KBM-7 (cell line): Measurements from ENCODE around the gene TPM2.

ENCODE experiments used
- DNase-seq: peaks from one replicate; pipeline ENCODE4 v3.0.0-alpha.2; 2015
- in situ Hi-C: fragments of 300-500 bp; cut with MboI; formaldehyde crosslinking; loops from 2 replicates; pipeline ENCODE4 v1.14.3; 2020; ENCODE audit warnings: low sequenced_read_pairs, low pct_unique_long_range_greater_than_20kb, mixed read lengths

Gene TPM2

DNA sequence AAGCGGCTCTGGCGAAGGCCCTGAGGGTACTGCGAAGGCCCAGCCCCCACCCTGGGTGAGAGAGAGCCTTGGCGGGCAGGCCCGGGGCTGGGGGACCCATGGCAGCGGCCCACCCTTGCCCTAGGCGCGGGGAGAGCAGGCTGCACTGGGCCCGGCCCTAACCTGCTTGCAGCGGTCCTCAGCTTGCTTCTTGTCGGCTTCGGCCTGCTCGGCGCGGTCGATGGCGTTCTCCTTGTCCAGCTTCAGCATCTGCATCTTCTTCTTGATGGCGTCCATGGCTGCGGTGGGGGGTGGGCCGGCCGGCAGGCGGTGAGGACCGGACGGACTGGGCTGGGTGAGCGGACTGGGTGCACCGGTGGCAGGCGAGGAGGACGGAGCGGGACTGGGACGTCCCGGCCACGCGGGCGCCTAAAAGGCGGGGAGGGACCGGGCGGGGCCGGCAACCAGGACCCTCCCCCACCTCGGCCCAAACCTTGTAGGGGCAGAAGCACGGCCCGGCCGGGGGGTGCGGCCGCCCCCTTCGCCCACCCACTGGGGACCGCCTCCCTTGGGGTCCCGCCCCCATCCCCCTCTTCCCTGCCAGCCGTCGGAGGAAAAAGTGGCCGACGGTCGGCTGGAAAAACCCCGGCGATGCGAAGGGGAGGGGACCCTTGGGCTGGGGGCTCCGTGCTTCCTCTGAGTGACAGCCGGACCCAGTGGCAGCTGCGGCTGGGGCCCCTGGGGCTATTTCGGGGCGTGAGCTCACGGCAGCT lies at the start of gene TPM2:
Gene TPM2, minus strand, starts transcription at position 384 of the 752 bp plus-strand sequence. Its CDS starts 108 bp downstream, at position 276.
- in situ Hi-C loops, result no loop called here
- no peak for DNase-seq

DNA sequence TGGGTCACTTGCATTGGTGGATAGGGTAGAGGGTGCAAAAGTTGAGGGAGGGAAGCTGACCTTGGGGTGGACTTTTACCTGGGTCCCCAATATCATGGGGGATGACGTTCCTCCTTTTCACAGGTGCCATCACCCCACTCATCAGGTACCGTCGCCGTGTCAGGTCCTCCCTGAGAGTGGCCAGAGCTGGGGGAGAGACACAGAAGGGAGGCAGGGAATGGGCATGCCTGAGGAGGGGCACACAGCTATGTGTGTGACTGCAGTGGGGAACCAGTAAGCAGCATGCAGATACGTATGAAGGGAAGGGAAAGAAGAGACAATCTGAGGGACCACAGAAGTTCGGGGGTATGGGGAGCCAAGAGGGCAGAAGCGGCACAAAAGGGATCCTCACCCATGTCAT lies 49.2 kb upstream of the TPM2 start:
- in situ Hi-C loops, result no loop called here
- DNase-seq, result no peak

GRCh38 chr9:35738186-35738585 lies 48.5 kb upstream of the TPM2 start:
- no peak for DNase-seq
- in situ Hi-C loops, result no loop called here

DNA sequence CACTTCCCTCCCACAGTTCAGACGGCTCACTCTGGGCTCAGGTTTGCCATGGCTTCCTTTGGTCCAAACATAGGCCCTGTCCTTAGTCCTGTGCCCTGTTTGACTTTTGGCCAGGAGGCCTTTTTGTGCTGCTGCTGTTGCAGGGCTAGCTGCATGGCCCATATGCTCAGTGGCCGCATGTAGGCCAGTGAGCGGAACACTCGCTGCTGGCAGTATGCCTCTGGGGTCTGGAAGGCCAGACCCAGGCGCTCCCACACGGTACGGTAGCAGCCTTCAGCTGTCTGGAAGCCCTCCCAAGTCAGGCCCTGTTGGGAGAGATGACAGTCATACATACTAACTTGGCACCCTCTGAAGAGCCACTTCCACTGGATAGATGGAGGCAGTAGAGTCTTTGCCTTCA lies 47.4 kb upstream of the TPM2 start:
- no peak for DNase-seq
- in situ Hi-C loops, result no loop called here

DNA sequence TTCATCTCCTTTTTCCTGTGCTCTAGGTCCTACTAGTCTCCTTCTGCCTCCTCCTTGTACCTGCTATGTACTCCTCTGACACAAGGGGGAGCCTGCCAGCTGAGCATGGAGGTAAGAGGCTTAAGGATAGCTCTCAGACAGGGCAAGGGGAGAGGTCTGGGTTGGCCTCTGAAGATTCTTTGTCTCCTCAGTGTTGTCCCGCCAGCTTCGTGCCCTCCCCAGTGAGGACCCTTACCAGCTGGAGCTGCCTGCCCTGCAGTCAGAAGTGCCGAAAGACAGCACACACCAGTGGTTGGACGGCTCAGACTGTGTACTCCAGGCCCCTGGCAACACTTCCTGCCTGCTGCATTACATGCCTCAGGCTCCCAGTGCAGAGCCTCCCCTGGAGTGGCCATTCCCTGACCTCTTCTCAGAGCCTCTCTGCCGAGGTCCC lies 46.5 kb upstream of the TPM2 start:
- peak; percentile 82 for DNase-seq
- in situ Hi-C loops, result no loop called here

GRCh38 chr9:35734096-35734495 lies 44.4 kb upstream of the TPM2 start:
- in situ Hi-C loops, result no loop called here
- DNase-seq, result no peak

GRCh38 chr9:35732800-35733541 lies 43.2 kb upstream of the TPM2 start:
- in situ Hi-C loops, result no loop called here
- peak; percentile 64 for DNase-seq

GRCh38 chr9:35732185-35732799 lies 42.6 kb upstream of the TPM2 start, which contains the start of the genes CREB3 and TLN1:
Gene CREB3 (plus strand): TSS chr9:35732666. CDS start chr9:35732773, 107 bp downstream.
Gene TLN1 (minus strand): TSS chr9:35732195. CDS start chr9:35725694, 6,501 bp downstream.
- DNase-seq, result peak; percentile 99
- in situ Hi-C loops, result no loop called here

GRCh38 chr9:35731415-35732184 lies 41.9 kb upstream of the TPM2 start:
- in situ Hi-C loops, result no loop called here
- DNase-seq, result peak; percentile 30

DNA sequence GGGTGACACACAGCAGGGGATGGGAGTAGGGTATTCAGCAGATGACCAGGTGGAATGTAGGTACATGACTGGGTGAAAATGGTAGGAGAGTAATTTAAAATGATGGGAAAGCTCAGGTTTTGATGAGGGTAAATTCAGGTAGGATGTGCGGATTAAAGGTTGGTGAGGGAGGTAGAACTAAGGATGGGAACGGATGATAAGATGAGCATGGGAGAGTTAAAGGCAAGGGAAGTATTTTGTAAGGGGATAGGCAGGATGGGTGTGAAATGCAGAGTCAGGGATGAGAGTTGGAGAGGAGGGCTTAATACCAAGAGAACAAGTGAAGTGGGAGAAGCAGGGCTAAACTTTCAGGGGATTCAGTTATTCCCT lies 40.7 kb upstream of the TPM2 start:
- DNase-seq, result no peak
- in situ Hi-C loops, result no loop called here

DNA sequence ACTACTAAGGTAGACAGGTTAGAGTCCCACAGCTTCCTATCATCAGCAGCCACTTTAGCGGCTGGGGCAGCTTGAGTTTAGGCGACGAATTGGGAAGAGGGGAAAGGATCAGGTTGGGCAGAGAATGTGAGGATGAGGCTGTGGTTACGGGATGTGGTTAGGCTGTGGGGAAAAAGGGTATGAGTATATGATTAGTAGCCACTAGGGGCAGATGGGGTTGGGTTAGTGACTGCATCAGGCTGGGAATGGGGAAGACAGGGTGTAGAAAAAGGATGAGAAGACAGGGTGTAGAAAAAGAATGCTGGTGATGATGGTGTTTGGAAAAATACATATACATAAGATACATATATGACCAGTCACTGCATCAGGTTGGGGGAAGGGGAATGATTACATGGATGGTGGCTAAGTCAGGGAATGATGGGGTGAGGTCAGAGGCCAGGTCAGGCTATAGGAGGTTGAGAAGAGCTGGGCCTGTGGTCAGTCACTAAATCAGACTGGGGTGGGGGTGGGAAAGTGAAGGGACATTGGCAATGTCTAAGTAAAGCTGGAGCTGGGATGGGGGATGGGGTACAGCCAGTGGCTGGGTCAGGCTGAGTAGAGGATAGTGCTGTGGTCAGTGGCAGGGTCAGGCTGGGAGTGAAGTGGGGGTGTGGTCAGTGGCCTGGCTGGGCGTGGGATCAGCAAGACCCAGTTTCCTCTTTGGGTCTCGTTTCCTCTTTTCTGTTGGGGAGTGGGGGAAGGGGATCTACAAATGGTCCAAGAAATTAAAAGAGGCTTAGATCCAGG lies 40.2 kb upstream of the TPM2 start:
- in situ Hi-C loops, result loop anchor here (10.0 kb wide), 1 partner anchor 65 kb away; the partner anchor contains the start of gene ARHGEF39
- DNase-seq, result peak; percentile 82

GRCh38 chr9:35729101-35729500 lies 39.4 kb upstream of the TPM2 start:
- in situ Hi-C loops, result loop anchor here (10.0 kb wide), 1 partner anchor 64 kb away; the partner anchor contains the start of gene ARHGEF39
- no peak for DNase-seq

DNA sequence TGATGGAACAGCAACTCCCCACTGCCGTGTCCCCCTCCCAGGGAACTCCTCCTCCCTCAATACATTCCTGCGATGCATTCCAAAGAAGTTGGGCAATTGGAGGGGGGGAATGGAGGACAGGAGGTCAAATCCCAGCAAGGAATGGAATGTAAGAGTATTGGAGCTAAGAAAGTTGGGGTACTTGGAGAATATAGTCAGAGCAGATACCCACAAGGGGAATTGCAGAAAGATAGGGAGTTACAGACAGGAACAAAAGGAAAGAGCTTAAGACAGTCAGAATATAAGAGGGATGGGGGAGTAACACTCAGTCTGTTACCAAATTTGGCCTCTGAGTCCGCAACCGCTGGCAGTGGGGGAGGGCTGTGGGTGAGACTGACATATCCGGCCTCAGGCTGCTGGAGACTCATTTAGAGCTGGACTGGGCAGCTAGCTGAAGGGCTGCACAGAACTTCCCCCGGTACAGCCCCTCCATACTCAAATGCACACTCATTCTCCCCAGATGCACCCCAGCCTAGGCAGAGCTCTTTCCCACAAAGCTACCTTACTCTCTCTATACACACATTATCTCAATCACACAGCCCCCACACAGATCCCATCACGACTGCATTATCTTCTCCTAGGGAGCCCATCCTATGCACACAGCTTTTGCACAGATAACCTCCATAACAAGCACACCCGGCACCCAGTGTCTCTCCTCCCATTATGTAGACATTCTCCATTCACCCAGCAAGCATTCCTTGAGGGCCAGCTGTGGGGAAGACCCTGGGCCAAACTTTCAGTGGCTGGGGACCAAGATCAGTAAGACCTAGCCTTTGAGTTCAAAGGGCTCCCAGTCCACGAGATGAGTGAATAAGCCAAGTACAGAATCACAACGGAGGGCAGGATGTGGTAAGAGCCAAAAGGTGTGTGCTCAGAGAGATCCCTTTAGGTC lies 38.6 kb upstream of the TPM2 start:
- in situ Hi-C loops, result loop anchor here (10.0 kb wide), 1 partner anchor 64 kb away; the partner anchor contains the start of gene ARHGEF39
- DNase-seq, result peak; percentile 77

DNA sequence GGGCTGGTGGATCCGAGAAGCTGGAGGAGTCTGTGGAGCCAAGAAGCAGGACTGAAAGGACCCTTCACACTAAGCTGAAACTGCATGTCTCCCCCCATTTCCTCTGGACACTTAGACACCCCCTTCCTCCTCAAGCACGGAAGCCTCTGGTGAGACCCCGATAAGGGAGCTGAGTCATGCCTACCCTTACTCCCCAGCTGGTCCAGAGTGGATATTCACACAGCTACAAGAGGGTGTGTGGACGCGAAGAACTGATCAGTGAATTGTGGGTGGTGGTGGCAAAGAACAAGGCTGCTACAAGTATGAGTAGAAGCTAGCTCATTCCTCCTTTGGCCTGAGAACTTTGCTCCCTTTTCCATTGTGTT lies 37.9 kb upstream of the TPM2 start:
- in situ Hi-C loops, result loop anchor here (10.0 kb wide), 1 partner anchor 63 kb away; the partner anchor contains the start of gene ARHGEF39
- DNase-seq, result no peak

- DNase-seq, result peak; percentile 39
- in situ Hi-C loops, result loop anchor here (10.0 kb wide), 1 partner anchor 62 kb away; the partner anchor contains the start of gene ARHGEF39
Observed at GRCh38 chr9:35726931-35727330, 37.2 kb upstream of the TPM2 start.

DNA sequence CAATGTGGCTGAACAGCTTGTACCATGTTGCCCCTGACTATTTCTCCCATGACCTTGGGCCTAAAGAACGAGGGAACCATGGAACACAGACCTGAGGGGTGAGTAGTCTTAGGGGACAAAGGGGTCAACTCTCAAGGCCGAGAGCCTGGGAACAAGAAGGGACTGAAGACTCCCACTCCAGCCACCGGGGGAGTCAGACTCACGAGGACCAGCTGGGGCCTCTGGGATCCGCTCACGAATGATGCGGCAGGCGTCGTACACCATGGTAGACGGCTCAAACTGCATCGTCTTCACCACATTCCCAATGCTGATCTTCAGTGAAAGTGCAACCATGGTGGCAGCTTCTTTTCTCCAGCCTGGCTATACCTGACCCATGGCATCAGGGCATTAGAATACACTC lies 35.6 kb upstream of the TPM2 start:
- in situ Hi-C loops, result loop anchor here (10.0 kb wide), 1 partner anchor 61 kb away; the partner anchor contains the start of gene ARHGEF39
- DNase-seq, result no peak

- in situ Hi-C loops, result loop anchor here (10.0 kb wide), 1 partner anchor 59 kb away; the partner anchor contains the start of gene ARHGEF39
- DNase-seq, result no peak
Observed at GRCh38 chr9:35723908-35724307, 34.2 kb upstream of the TPM2 start.
